Natural killer cell (primary cell): ENCODE results near the gene KCNJ18. TPM values are rescaled to one million over a fixed set of nuclear protein-coding genes. Genes with fewer than 3 reads are reported as not detected.
A peak's percentile ranks its signal among the peaks of the same experiment; 100 is the strongest.
"Not testable (repeated sequence)": the region's sequence is repeated elsewhere in the genome, so short reads cannot be mapped to it uniquely, and the experiment has no call there.

ENCODE experiments used
- ATAC-seq, 3 donors: fragments of 150-1000 bp in 2 of 3; fragments of 200-7000 bp in 1 of 3; cut with Tn5 transposase; 1 replicate in 1 of 3; 2 replicates in 2 of 3; pipeline ENCODE4 v1.10.0; 2021; ENCODE audit warnings: mild to moderate bottlenecking in 2 of 3, moderate library complexity in 2 of 3
- DNase-seq, 2 donors: peaks; one replicate each; pipeline versions ENCODE4 v3.0.0 to v3.0.0-alpha.2; 2013 to 2021; ENCODE audit warnings: mixed read lengths in 1 of 2
- H3K27ac ChIP-seq: one replicate; pipeline ENCODE4 v1.5.1; 2013; ENCODE audit warnings: mild to moderate bottlenecking, low read length
- H3K27me3 ChIP-seq: one replicate; pipeline ENCODE4 v1.6.1; 2013; ENCODE audit warnings: low read length; ENCODE audit not compliant: control insufficient read depth, insufficient read depth
- H3K36me3 ChIP-seq: one replicate; pipeline ENCODE4 v1.6.1; 2013; ENCODE audit warnings: low read length; ENCODE audit not compliant: control insufficient read depth, insufficient read depth
- H3K4me1 ChIP-seq: one replicate; pipeline ENCODE4 v1.6.1; 2013; ENCODE audit warnings: low read length; ENCODE audit not compliant: control insufficient read depth, insufficient read depth
- H3K4me3 ChIP-seq: one replicate; pipeline ENCODE4 v1.5.1; 2013; ENCODE audit warnings: low read length
- H3K9me3 ChIP-seq: one replicate; pipeline ENCODE4 v1.6.1; 2013; ENCODE audit warnings: low read length; ENCODE audit not compliant: control insufficient read depth, insufficient read depth
- H3K27ac Mint-ChIP-seq, 2 donors: one replicate each; pipeline ENCODE4 v1.8.0; 2022; ENCODE audit warnings: mild to moderate bottlenecking in 2 of 2, mixed read lengths in 2 of 2, moderate library complexity in 1 of 2
- H3K27me3 Mint-ChIP-seq, 2 donors: one replicate each; pipeline ENCODE4 v1.8.0; 2022; ENCODE audit warnings: low read depth in 2 of 2, mixed read lengths in 2 of 2
- H3K36me3 Mint-ChIP-seq: one replicate; pipeline ENCODE4 v1.8.0; 2022; ENCODE audit warnings: mixed read lengths
- H3K4me1 Mint-ChIP-seq, 2 donors: one replicate each; pipeline ENCODE4 v1.8.0; 2022; ENCODE audit warnings: mixed read lengths in 2 of 2
- H3K4me3 Mint-ChIP-seq: one replicate; pipeline ENCODE4 v1.8.0; 2022; ENCODE audit warnings: mild to moderate bottlenecking, moderate library complexity, mixed read lengths
- H3K9me3 Mint-ChIP-seq, 2 donors: one replicate each; pipeline ENCODE4 v1.8.0; 2022; ENCODE audit warnings: mixed read lengths in 2 of 2
- WGBS: methylation state at CpG from one replicate; pipeline ENCODE4 v1.1.7; 2013; ENCODE audit warnings: missing lambda C conversion rate; ENCODE audit not compliant: insufficient coverage; 5-methylcytosine and 5-hydroxymethylcytosine counted together
- intact Hi-C: fragments of 100-400 bp; cut with micrococcal nuclease; formaldehyde crosslinking; loops from one replicate; pipeline ENCODE4 v1.14.2; 2022
- total RNA-seq, 4 donors: library from RNA; stranded (reverse); fragments of 120-200 nt in 1 of 4; gene quantifications; one replicate each; pipeline versions ENCODE4 v1.2.3 to v1.2.4, GENCODE V29; 2013 to 2022

Gene KCNJ18
- total RNA-seq, 3 donors from 2014 or later (not counting 1 experiment from before 2014, with no cell fraction given) = not detected

DNA sequence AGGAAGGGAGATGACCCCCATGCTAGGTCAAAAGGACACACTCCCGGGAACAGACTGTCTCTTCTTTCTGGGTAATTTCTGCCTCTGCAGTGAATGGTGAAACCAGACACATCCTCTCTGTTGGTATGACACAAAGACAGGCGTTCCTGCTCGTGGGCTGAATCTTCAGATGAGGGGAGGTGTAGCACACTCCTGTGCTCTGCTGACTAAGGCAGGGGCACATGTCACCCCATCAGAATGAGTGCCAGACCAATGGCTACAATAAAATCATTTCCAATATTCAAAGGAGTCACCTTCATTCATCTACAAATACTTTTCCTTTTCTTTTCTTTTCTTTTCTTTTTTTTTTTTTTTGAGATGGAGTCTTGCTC lies 24.2 kb upstream of the KCNJ18 start:
- H3K36me3 Mint-ChIP-seq, H3K27me3 ChIP-seq, H3K27ac Mint-ChIP-seq, H3K4me3 ChIP-seq, H3K4me1 Mint-ChIP-seq, DNase-seq, H3K9me3 Mint-ChIP-seq, H3K36me3 ChIP-seq, H3K4me1 ChIP-seq, H3K27me3 Mint-ChIP-seq, H3K4me3 Mint-ChIP-seq, H3K27ac ChIP-seq, intact Hi-C loops, ATAC-seq: not testable (repeated sequence)
- WGBS = 74% methylated on average over 3 of the region's 3 CpGs
- peaks cover 12% of the 10 kb centered on the region for H3K9me3 ChIP-seq

DNA sequence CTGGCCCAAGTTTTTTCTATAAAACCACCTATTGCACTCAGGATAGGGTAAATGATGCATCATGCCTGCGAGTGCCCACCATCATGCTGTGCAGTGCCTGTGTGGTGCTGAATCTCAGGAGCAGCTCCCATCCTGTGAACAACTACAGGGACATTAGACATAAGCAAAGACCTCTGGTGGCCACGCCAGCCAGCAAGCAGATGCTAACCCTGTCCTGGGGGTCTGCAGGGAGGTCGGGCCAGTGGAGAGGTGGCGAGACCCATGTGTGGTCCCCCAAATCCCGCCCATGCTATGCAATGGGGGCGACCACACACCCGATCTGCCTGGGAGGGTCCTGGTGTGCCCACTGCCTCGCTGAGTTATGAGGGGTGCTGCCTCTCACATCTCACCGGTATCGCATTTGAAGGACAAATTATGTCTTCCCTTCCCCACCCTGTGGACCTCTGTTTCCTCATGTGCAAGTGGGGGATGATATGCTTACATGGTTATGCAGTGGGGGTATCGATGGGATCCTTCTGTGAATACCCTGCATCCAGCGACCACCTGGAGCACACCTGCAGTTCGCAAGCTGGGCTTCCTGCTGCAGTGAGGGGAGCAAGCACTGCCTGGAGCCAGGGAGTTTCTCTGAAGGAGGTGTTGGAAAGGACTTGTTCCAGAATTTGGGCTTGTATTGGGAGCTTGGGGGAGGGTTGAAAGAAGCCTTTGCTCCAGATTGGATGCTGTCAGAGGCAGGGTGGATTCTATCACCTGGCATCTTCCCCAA lies 23.4 kb upstream of the KCNJ18 start:
- H3K36me3 ChIP-seq, H3K27ac ChIP-seq, H3K9me3 Mint-ChIP-seq, H3K27me3 Mint-ChIP-seq, H3K4me1 ChIP-seq, H3K4me1 Mint-ChIP-seq, DNase-seq, H3K4me3 Mint-ChIP-seq, intact Hi-C loops, H3K36me3 Mint-ChIP-seq, ATAC-seq, H3K4me3 ChIP-seq, H3K27me3 ChIP-seq, H3K27ac Mint-ChIP-seq: not testable (repeated sequence)
- peaks cover 12% of the 10 kb centered on the region for H3K9me3 ChIP-seq
- WGBS = 82% methylated on average over 10 of the region's 13 CpGs

DNA sequence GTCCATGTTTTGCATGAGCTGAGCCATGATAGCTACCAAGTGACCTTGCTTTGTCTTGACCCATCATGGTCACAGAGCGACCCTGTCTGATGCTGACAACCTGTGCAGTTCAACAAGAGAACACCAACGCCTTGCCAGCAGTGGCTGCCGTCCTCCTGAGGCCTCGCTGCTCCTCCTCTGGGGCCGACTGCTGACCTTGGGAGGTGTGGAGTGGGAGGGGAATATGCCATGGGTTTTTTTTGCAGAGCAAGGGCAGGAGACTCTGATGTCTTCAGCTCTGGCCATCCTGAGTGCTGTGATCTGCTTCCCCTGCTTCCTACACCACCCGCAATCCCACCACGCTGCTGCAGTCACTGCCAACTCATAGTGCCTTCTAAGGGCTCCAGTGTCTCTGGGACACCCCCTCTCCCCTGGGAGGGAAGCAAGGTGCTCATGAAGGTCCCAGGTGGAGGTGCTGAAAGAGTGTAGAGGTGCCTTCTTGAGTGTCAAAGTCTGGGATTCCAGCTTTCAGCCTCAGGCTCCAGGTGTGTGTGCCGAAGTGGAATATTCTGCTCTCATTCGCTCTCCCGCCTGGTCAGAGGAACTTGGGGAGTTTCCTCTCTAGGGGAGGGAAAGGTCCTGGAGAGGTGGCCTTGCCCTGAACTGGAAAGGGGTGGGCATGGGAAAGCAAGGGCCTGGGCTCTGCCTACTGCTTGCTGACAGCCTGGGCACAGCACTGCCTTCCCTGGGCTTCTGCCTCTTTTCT lies 22.5 kb upstream of the KCNJ18 start:
- H3K4me1 Mint-ChIP-seq, intact Hi-C loops, DNase-seq, H3K27me3 Mint-ChIP-seq, H3K27me3 ChIP-seq, ATAC-seq, H3K4me1 ChIP-seq, H3K4me3 ChIP-seq, H3K9me3 Mint-ChIP-seq, H3K27ac Mint-ChIP-seq, H3K4me3 Mint-ChIP-seq, H3K27ac ChIP-seq, H3K36me3 ChIP-seq: not testable (repeated sequence)
- peaks cover 16% of the 10 kb centered on the region for H3K9me3 ChIP-seq
- peaks cover 13% of the 10 kb centered on the region for H3K36me3 Mint-ChIP-seq
- WGBS = 86% methylated on average over 10 of the region's 10 CpGs

DNA sequence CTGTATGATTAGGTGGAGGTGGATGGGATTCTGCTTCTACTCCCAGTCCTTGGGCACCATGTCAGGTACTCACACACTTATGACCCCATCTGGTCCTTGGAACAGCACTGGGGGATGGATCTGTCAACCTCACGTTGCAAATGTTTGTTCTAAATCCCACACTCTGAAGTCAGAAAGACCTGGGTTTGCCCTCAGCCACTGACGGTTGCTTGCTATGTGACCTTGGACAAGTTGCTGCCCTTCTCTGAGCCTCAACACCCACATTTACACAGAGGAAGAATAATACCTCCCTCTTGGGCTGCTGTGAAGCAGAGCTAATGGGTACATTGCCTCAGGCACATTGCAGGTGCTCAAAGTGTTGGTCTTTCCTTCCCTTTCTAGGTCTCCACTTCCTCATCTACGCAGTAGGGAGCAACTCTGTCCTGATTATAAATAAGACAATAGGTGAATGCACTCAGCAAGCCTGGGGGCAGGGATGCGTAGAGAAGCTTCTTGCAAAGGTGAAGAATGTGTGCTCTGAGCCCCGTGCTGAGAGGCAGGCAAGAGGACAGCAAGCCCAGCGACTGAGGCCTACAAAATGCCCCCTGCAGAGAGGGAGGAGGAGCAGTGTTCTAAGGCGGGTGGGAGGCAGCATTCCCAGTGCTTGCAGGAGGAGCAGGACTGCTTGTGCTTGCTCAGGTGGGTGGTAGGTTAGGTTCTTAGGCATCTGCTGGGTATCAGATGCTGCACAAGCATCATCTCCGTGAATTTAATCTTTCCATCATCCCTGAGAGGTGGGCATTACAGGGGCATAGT lies 21.8 kb upstream of the KCNJ18 start:
- H3K27ac ChIP-seq, H3K4me1 Mint-ChIP-seq, H3K4me1 ChIP-seq, H3K4me3 Mint-ChIP-seq, H3K9me3 Mint-ChIP-seq, H3K27me3 Mint-ChIP-seq, DNase-seq, H3K27ac Mint-ChIP-seq, H3K27me3 ChIP-seq, H3K4me3 ChIP-seq, H3K36me3 ChIP-seq, intact Hi-C loops: not testable (repeated sequence)
- peaks cover 21% of the 10 kb centered on the region for H3K9me3 ChIP-seq
- 57% methylated on average over 7 of the region's 8 CpGs for WGBS
- H3K36me3 Mint-ChIP-seq = peaks cover 13% of the 10 kb centered on the region
- ATAC-seq = peak in 1 of 3 donors; percentile 30

DNA sequence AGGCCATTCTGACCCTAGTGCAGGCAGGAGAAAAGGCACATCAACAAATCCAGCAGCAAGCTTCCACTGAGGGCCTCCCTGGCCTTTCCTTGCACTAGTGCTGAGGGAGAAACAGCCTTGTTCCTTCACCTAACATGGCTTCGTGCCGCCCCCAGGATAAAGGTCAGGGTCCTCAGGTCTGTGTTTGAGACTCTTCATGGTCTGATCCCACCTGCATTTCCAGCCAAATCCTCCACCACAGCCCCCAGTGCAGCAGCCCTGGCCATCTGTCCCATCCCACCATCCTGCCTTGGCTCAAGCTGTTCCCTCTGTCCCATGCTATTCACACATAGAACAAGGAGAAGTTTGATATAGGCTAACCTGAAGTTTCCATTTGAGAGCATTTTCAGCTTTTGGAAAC lies 20.9 kb upstream of the KCNJ18 start:
- not testable (repeated sequence) for H3K27ac Mint-ChIP-seq
- WGBS = 59% methylated on average over 2 of the region's 2 CpGs
- peaks cover 14% of the 10 kb centered on the region for H3K9me3 ChIP-seq

GRCh38 chr17:21671871-21672270 lies 20.5 kb upstream of the KCNJ18 start:
- H3K27ac Mint-ChIP-seq, H3K4me1 Mint-ChIP-seq, H3K4me3 Mint-ChIP-seq, H3K4me3 ChIP-seq, H3K4me1 ChIP-seq, ATAC-seq, H3K27ac ChIP-seq, H3K36me3 ChIP-seq, H3K27me3 Mint-ChIP-seq, DNase-seq, H3K9me3 Mint-ChIP-seq, intact Hi-C loops, H3K27me3 ChIP-seq: not testable (repeated sequence)
- peaks cover 13% of the 10 kb centered on the region for H3K9me3 ChIP-seq
- WGBS = 86% methylated on average over 4 of the region's 4 CpGs
- H3K36me3 Mint-ChIP-seq = peaks cover 13% of the 10 kb centered on the region

More for the DNA sequence above, 20.9 kb upstream of the KCNJ18 start:
- DNase-seq, H3K36me3 ChIP-seq, H3K4me3 ChIP-seq, H3K9me3 Mint-ChIP-seq, H3K27me3 Mint-ChIP-seq, H3K27me3 ChIP-seq, H3K4me3 Mint-ChIP-seq, H3K4me1 Mint-ChIP-seq, intact Hi-C loops, H3K27ac ChIP-seq, ATAC-seq, H3K4me1 ChIP-seq: not testable (repeated sequence)
- H3K36me3 Mint-ChIP-seq = peaks cover 13% of the 10 kb centered on the region

DNA sequence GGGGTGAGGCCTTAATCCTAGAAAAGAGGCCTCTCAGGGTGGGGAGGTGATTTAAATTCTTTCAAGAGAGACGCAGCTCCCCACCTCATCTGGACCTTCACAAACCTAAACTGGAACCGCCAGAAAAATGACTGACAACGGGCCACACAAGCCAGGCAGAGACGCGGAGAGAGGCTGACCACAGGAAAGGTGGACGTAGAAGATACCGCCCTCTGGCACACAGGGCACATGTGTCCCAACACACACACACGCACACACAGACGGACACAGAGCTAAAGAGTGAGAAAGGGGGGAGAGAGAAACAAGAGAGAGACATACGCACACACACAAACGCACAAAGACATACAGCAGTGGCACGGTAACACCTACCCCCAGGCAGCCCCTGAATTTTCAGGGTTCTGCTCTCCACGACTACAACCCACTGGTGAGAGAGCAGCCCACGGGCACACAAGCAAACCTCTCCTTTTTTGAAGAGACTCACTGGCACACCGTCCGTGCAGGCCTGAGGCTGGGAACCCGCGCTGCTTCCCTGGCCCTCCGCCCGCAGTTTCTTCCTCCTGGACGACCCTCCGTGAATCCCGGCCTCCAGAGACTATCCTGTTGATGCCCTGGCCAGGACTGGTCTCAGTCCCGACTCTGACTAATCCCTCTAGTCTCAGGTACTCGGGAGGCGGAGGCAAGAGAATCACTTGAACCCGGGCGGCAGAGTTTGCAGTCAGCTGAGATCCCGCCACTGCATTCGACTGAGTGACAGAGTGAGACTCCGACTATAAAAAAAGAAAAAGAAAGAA lies 18.7 kb upstream of the KCNJ18 start:
- DNase-seq, H3K27me3 ChIP-seq, H3K4me3 Mint-ChIP-seq, ATAC-seq, H3K4me1 Mint-ChIP-seq, H3K27ac Mint-ChIP-seq, H3K4me1 ChIP-seq, H3K27ac ChIP-seq, H3K4me3 ChIP-seq, H3K27me3 Mint-ChIP-seq, H3K36me3 ChIP-seq, H3K9me3 ChIP-seq, intact Hi-C loops: not testable (repeated sequence)
- WGBS = 88% methylated on average over 31 of the region's 31 CpGs
- Mint-ChIP-seq H3K36me3 (peaks cover 13% of the 10 kb centered on the region), H3K9me3 (peaks cover 5 to 14% of the 10 kb centered on the region in 2 donors)
